Nephron progenitor cell (in vitro differentiated cells): ENCODE results near the gene CDH20.
A peak's percentile ranks its signal among the peaks of the same experiment; 100 is the strongest.

Experiments
- DNase-seq: peaks from one replicate; pipeline ENCODE4 v3.0.0; 2021
- H3K27ac Mint-ChIP-seq: 2 replicates; pipeline ENCODE4 v1.8.0; 2021; ENCODE audit warnings: mild to moderate bottlenecking, moderate library complexity, mixed read lengths
- H3K27me3 Mint-ChIP-seq: 2 replicates; pipeline ENCODE4 v1.8.0; 2021; ENCODE audit warnings: mild to moderate bottlenecking, low read depth, mixed read lengths; ENCODE audit not compliant: poor library complexity
- H3K36me3 Mint-ChIP-seq: 2 replicates; pipeline ENCODE4 v1.8.0; 2021; ENCODE audit warnings: low read depth, mixed read lengths
- H3K4me1 Mint-ChIP-seq: 2 replicates; pipeline ENCODE4 v1.8.0; 2021; ENCODE audit warnings: mixed read lengths
- H3K4me3 Mint-ChIP-seq: 2 replicates; pipeline ENCODE4 v1.8.0; 2021; ENCODE audit warnings: mild to moderate bottlenecking, moderate library complexity, mixed read lengths
- H3K9me3 Mint-ChIP-seq: 2 replicates; pipeline ENCODE4 v1.8.0; 2021; ENCODE audit warnings: mild to moderate bottlenecking, moderate library complexity, mixed read lengths
- CTCF ChIP-seq: fragments of 200-600 bp; sonication (generic); IDR thresholded peaks from 2 replicates; pipeline ENCODE4 v1.5.0; 2021; ENCODE audit warnings: antibody characterized with exemption

Gene CDH20

GRCh38 chr18:61335684-61336555, 2.7 kb downstream of the CDH20 start:
- Mint-ChIP-seq H3K27ac (no peak overlapping the region), H3K36me3 (no peaks in the 10 kb centered on the region), H3K4me1 (peaks cover 36% of the 10 kb centered on the region), H3K9me3 (no peaks in the 10 kb centered on the region), H3K27me3 (peaks cover 42% of the 10 kb centered on the region), H3K4me3 (peak overlapping the region; percentile 89)
- no peak for TF ChIP-seq CTCF
- DNase-seq: no peak

- no peak for TF ChIP-seq CTCF
- H3K9me3 Mint-ChIP-seq: no peaks in the 10 kb centered on the region
- no peak overlapping the region for H3K27ac Mint-ChIP-seq
- no peak overlapping the region for H3K4me3 Mint-ChIP-seq
- no peaks in the 10 kb centered on the region for H3K36me3 Mint-ChIP-seq
- peaks cover 36% of the 10 kb centered on the region for H3K4me1 Mint-ChIP-seq
- DNase-seq: no peak
- peaks cover 38% of the 10 kb centered on the region for H3K27me3 Mint-ChIP-seq
Measured at GRCh38 chr18:61336766-61337165, 3.5 kb downstream of the CDH20 start.

GRCh38 chr18:61337527-61337926, 4.3 kb downstream of the CDH20 start:
- TF ChIP-seq CTCF: no peak
- H3K27me3 Mint-ChIP-seq: peaks cover 32% of the 10 kb centered on the region
- H3K36me3 Mint-ChIP-seq: no peaks in the 10 kb centered on the region

GRCh38 chr18:61340148-61340547, 6.9 kb downstream of the CDH20 start:
- Mint-ChIP-seq H3K4me3 (no peak overlapping the region), H3K27me3 (peaks cover 14% of the 10 kb centered on the region), H3K27ac (no peak overlapping the region), H3K4me1 (peaks cover 20% of the 10 kb centered on the region), H3K9me3 (no peaks in the 10 kb centered on the region), H3K36me3 (no peaks in the 10 kb centered on the region)
- no peak for TF ChIP-seq CTCF
- DNase-seq: no peak

More at GRCh38 chr18:61337527-61337926, 4.3 kb downstream of the CDH20 start:
- Mint-ChIP-seq H3K4me3 (no peak overlapping the region), H3K4me1 (peaks cover 36% of the 10 kb centered on the region), H3K27ac (no peak overlapping the region), H3K9me3 (no peaks in the 10 kb centered on the region)
- no peak for DNase-seq

GRCh38 chr18:61348230-61348629, 15.0 kb downstream of the CDH20 start:
- Mint-ChIP-seq H3K27me3 (peaks cover 3% of the 10 kb centered on the region), H3K36me3 (no peaks in the 10 kb centered on the region), H3K9me3 (peaks cover 5% of the 10 kb centered on the region), H3K27ac (no peak overlapping the region), H3K4me3 (no peak overlapping the region), H3K4me1 (peaks cover 27% of the 10 kb centered on the region)
- DNase-seq: no peak
- TF ChIP-seq CTCF: no peak

- DNase-seq: no peak
Measured at GRCh38 chr18:61350578-61350977, 17.3 kb downstream of the CDH20 start.

More at GRCh38 chr18:61350578-61350977, 17.3 kb downstream of the CDH20 start:
- peaks cover 5% of the 10 kb centered on the region for H3K9me3 Mint-ChIP-seq
- H3K4me1 Mint-ChIP-seq: peaks cover 27% of the 10 kb centered on the region
- TF ChIP-seq CTCF: no peak
- H3K27ac Mint-ChIP-seq: no peak overlapping the region
- H3K27me3 Mint-ChIP-seq: peaks cover 2% of the 10 kb centered on the region
- H3K36me3 Mint-ChIP-seq: no peaks in the 10 kb centered on the region
- H3K4me3 Mint-ChIP-seq: no peak overlapping the region
